HG02623 (cell line): ENCODE measurements around the gene PCYT2.

ENCODE experiments used
- ATAC-seq: cut with Tn5 transposase; IDR thresholded peaks from one replicate; pipeline ENCODE4 v1.9.1; 2021; ENCODE audit warnings: moderate library complexity; ENCODE audit not compliant: unreplicated experiment

The PCYT2 gene

DNA sequence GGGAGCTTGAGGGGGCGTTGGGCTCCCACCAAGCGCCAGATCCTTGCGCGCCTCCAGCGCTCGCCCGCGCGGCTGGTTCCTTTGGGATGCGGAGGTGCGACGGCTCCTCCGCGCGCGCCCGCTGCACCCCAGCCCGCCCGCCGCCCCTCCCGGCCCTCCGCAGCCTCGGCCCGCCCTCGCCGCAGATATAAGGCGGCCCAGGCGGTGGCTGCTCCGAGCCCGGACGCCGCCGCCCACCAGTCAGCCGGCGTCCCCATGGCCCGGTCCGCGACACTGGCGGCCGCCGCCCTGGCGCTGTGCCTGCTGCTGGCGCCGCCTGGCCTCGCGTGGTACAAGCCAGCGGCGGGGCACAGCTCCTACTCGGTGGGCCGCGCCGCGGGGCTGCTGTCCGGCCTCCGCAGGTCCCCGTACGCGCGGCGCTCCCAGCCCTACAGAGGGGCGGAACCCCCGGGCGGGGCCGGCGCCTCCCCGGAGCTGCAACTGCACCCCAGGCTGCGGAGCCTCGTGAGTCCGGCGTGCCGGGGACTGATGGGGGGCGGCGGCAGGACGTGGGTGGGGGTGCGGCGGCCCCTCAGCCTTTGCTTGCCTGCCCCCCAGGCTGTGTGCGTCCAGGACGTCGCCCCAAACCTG, 9.1 kb downstream of the PCYT2 start, which contains the start of gene NPB:
TSS of gene NPB (plus strand) at position 216 of the 630 bp plus-strand sequence. CDS start at position 256, 40 bp downstream.
- ATAC-seq, result no peak

DNA sequence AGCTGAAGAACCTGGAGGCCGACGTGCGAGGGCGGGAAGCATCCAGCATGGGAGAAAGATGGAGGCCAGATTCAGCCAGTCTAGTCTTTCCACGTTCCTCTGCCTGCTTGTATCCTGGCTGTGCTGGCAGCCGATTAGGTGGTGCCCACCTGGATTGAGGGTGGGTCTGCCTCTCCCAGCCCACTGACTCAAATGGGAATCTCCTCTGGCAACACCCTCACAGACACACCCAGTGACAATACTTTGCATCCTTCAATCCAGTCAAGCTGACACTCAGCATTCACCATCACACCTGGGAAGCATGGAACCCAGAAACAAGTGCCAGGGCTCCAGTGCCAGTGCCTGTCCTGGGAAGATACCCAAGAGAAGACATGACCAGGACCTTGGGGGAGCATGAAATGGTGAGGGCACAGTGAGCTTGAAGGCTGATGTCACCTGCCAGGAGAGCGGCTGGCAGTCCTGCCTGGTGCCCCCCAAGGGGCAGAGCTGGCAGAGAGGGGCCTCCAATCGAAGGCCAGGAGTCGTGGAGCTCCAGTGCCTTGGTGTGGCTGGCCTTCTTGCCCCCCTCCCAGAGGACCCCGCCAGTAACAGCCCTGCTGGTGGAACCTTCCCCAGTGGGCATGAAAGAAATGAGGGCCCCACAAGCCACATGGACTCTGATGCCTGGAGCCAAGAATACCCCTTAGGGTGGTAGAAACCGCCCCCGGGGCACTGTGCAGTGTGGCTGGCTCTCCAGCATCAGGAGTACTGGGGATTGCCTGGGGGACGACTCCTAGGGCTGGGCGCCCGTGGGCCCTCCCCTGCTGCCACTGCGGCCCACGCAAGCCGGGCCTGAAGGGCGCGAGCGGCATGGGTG, 9.8 kb downstream of the PCYT2 start:
- ATAC-seq, result no peak

DNA sequence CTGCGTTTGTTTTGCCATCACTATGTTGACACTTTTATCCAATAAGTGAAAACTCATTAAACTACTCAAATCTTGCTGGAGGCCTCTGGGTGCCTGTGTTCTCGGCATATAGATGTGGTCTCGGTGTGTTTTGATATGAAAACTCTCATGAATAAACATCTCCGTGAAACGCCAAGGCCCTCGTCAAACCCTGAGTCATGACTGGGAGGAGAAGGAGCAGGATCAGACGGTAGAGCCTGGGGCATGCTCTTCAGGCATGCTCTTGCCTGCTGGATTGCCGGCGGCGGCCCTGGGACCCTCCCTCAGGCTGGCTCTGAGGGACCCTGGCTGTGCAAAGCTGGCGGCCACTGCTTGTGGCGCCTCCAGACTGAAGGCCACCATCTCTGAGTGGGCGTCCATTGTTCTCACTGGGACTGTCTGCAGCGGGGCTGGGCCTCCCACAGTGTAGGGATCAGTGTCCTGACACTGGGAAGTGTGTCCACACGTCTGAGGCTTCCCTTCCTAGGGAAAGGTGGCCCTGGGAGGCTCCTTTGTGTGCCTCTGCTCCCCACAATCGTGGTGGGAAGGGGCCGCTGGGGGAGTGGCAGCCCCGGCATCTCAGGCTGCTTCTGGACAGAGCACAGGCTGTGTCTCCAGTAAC, 10.9 kb downstream of the PCYT2 start:
- no peak for ATAC-seq

- ATAC-seq, result no peak
Observed at GRCh38 chr17:81899514-81900166, 11.6 kb downstream of the PCYT2 start.

- no peak for ATAC-seq
Observed at GRCh38 chr17:81898885-81899284, 12.3 kb downstream of the PCYT2 start.

GRCh38 chr17:81898029-81898866, 13.0 kb downstream of the PCYT2 start:
- no peak for ATAC-seq

- no peak for ATAC-seq
Observed at GRCh38 chr17:81895400-81895799, 15.8 kb downstream of the PCYT2 start.

GRCh38 chr17:81891303-81891552, 20.0 kb downstream of the PCYT2 start:
- ATAC-seq, result peak; percentile 15

DNA sequence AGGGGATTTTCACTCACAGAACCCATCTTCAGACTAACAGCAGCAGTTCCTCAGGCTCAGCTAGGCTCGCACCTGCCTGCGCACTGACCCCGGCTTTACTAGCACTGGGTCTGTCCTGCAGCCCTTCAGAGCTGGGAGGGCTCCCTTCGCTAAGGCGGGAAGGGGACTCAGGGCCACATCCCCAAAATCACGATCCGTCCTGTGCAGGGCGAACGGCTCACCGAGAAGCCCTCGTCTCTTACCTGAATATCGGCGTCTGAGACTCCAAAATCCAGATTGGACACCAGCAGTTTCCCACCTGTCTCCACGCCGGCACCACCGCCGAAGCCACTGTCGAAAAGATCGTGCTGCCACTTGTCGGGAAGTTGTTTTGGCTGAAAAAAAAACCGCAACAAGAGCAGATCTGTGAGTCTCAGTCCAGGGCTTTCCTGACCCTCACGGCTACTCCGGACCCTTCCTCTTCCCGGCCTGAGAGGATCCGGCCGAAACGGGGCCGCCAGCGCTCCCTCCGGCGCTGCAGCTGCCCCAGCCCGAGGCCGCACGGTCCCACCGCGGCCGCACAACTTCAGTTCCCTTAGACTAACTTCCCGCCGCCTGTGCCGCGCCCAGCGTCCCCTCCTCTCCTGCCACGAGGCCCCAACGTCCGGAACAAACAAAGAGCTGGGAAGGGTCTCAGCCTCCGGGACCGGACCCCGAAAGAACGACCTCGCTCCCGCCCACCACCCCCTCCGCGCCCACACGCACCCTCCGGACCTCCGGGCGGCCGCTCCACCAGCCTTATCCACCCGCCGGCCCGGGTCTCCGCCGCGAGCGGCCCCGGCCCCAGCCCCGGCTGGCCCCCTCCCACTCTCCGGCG, 20.5 kb downstream of the PCYT2 start:
- ATAC-seq, result peak; percentile 15

DNA sequence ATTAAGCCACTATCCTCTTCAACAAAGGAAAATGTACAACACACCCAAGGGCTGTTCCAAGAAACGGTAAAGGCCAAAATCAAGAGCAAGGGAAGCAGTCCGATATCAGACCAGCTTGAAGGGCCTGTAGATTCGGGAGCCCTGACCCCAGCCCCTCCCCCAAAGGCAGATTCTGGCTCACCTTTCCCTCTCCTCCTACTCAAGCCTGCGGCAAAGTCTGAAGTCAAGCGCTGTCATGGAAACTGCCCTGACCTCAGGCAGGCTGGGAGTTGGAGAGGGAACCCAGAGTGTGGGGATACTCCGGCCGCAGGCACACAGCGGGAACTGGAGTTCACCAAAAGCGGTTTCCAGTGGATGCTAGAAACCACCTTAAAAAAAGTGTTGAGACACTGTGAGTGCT, 21.6 kb downstream of the PCYT2 start:
- no peak for ATAC-seq

GRCh38 chr17:81888988-81889595, 22.1 kb downstream of the PCYT2 start:
- ATAC-seq, result no peak

DNA sequence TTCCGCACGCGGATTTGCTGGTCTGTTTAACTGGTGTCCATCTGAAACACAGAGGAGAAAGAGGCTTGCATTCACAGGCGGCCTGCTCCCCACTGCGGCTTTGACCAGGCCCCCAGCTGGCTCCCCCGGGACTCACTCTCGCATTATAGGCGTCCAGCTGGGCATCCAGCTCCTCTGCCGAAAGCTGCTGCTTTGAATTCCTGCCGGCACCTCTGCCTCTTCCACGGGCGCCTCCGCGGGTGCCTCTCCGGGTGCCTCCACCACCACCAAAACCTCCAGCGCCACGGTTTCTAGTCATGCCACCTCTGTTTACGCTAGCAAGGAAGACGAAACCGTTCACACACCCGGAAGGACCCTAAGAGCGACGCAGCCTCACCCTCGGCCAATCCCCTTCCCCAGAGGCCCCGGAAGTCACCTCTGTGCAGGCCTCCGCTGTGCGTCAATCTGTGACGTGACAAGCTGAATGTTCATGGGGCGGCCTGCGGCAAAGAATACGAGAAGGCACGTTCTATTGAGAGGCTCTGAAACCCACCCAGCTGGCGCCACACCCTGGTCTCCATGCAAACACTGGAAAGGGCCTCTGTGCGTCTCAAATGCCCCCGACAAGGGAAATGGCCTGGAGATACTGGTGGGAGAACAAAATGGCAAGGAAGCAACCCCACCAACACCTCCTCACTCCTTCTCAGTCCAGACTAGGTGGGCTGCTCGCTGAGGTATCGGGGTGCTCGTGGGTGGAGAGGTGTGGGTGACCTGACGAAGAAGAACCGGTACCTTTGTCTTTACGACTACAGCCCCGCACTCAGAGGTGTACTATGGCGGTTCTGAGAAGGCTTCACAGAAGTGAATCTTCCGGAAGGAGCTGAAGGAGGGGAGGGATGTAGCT, 22.9 kb downstream of the PCYT2 start:
- ATAC-seq, result no peak

DNA sequence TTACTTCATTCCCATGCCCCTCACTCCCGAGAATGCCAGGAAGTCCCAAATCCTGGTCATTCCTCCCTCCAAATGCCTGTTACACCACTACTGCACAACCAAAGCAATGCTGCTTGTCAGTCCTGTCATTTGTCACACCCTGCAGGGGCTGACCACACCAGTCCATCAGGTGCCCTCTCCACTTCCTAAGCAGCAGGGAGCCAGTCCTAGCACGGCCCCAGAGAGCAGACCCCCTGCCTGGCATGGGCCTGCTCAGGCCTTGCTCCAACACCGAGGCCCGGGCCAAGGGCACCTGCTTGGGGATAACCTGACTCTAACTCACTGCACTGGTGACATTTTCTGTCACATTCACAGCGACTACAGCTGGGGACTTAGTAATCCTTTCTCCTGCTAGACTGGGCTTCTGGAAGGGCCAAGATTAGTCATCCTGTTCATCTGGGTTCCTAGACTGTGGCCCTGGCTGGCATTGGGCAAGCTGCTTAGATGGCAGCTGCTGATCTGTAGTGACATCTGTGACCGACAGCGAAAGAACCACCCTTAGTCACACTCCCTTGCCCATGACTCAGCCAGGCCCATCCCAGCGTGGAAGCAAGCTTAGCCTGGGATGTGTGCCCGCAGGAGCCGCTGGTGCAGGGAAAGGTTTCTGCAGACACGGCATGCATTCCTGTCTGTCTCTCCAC, 25.2 kb downstream of the PCYT2 start:
- no peak for ATAC-seq

DNA sequence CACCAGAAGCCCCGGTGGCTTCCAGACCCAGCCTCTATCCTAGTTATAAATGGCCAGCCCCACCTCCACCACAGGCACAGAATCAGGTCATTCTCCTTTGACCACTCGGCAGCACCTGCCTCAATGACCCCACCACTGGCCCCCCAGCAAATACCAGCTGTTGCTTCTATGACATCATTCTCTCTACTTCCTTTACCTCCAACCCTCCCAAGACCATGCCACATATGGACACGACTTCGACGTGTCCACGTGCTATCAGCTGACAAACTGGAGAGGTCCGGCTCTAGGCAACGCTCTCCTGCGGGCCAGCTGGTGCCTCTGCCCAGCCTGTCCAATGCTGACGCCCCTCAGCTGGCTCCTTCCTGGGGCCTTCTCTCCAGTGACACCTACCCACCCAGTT, 25.7 kb downstream of the PCYT2 start:
- no peak for ATAC-seq

DNA sequence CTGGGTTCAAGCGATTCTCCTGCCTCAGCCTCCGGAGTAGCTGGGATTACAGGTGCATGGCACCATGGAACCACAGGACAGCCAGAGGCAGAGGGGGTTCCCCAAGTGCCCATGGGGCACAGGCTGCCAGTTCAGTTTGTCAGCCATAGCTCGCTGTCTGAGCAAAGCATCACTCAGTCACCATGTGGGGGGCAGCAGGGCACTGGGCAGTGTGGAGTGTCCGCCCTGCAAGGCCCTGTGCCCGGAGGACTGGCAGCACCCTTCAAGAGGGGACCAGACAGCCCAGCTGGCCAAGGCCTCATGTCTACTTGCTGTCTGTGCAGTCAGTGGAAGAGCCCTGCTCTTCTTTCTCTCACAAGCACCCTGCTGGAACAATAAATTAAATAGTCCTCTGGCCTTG, 26.2 kb downstream of the PCYT2 start:
- no peak for ATAC-seq

DNA sequence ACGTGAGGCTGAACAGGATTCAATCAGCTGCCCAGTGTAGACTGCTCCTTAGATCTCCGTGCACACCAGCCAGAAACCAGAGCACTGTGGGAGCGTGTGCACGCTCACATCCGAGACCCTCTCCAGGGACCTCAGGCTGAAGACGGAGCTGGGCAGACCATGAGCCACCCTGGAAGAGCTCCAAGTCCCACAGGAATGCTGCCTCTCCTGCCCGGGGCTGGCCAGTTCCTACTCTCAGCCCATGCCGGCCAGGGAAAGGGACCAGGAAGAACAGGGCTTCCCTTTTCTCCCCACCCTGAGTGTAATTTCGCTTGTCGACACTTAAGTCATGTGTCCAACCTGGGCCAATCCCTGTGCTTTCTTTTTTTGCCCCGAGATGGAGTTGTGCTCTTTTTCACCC, 26.7 kb downstream of the PCYT2 start:
- no peak for ATAC-seq

- ATAC-seq, result no peak
Observed at GRCh38 chr17:81879121-81879520, 32.1 kb downstream of the PCYT2 start.

- no peak for ATAC-seq
Observed at GRCh38 chr17:81878294-81878693, 32.9 kb downstream of the PCYT2 start.
